Parietal lobe (tissue), 1 donor: ENCODE measurements around the gene CTBP1. TPM values are rescaled to one million over a fixed set of nuclear protein-coding genes. Genes with fewer than 3 reads are reported as not detected.

Experiments
- total RNA-seq: library from RNA; depleted of rRNA; stranded (reverse); fragments of >200 nt; gene quantifications from one replicate; pipeline ENCODE4 v1.2.3, GENCODE V29; 2014

Gene CTBP1
- total RNA-seq, result 213 TPM

DNA sequence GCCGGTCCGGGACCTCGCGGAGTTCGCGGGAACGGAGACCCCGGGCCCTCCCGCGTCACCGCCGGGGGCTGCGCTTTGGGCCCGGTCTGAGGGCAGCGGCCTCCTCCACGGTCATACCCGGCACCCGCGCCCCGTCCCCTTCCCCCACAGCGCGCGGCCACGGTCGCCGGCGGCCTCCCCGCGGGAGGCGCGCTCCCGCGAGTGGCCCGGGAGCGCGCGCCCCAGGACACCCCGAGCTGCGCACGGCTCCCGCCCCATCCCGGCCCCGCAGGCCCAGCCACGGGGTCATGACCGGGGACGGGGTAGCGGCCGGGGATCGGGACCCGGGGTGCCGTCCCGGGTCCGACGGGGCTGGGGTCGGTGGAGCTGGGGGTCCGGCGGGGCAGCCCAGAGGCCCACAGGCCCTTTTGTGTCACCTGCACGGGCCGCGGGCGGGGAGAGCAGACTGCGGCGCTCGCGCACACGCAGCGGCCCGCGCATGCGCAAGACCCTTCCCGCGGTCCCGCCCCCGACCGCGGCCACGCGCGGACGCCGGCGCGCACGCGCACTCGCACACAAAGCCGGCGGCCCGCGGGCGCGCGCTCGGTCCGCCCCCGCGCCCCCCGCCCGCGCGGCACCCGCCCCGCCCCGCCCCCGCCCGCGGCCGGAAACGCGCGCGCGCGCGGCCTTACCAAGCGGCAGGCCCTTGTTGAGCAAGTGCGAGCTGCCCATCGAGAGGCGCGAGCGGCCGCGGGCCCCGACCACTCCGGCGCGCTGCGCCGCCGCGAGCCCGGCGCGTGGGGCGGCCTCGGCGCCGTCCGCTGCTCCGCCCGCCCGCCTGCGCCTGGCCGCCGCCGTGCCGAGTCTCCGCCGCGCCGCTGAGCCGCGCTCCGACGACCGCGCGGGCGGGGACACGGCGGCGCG is at the start of gene CTBP1:
Gene CTBP1, minus strand, starts transcription at position 886 of the 903 bp plus-strand sequence. CDS start 7,799 bp downstream, outside the sequence.

GRCh38 chr4:1289207-1290164 is 40.6 kb upstream of the CTBP1 start, which contains the start of gene MAEA:
TSS of gene MAEA (plus strand) at chr4:1289891. CDS start at chr4:1289914, 23 bp downstream.

GRCh38 chr4:1172228-1172851 is 76.6 kb downstream of the CTBP1 start, which contains the start of gene SPON2:
TSS of gene SPON2 (minus strand) at chr4:1172583.

Other genes with a start within 250 kb of the CTBP1 start
- gene FGFRL1, start 237.5 kb downstream of the CTBP1 start, total RNA-seq, result 5.3 TPM
- 4.4 TPM for gene RNF212, start 135.6 kb downstream of the CTBP1 start, total RNA-seq
- 4.7 TPM for gene SPON2, start 76.5 kb downstream of the CTBP1 start, total RNA-seq
- gene MAEA, start 40.8 kb upstream of the CTBP1 start, total RNA-seq, result 36.0 TPM
- gene UVSSA, start 98.1 kb upstream of the CTBP1 start, total RNA-seq, result 33.5 TPM
- not detected for gene NKX1-1, start 157.3 kb upstream of the CTBP1 start, total RNA-seq